GM04503 (cell line): ENCODE data around the gene NBEAL1.
"Not testable (repeated sequence)": the region's sequence is repeated elsewhere in the genome, so short reads cannot be mapped to it uniquely, and the experiment has no call there.

Source experiments
- DNase-seq: peaks from one replicate; pipeline ENCODE4 v3.0.0-alpha.2; 2012; ENCODE audit warnings: low read depth

Gene NBEAL1

GRCh38 chr2:203039211-203039610 lies 24.5 kb downstream of the NBEAL1 start:
- not testable (repeated sequence) for DNase-seq

- no peak for DNase-seq
These were observed 26.4 kb downstream of the NBEAL1 start for GRCh38 chr2:203040966-203041521.

- DNase-seq = no peak
These were observed 27.5 kb downstream of the NBEAL1 start for GRCh38 chr2:203042178-203042577.

- no peak for DNase-seq
These were observed 28.6 kb downstream of the NBEAL1 start for GRCh38 chr2:203043226-203043625.

- no peak for DNase-seq
These were observed 31.2 kb downstream of the NBEAL1 start for GRCh38 chr2:203045867-203046266.

GRCh38 chr2:203052539-203052938 lies 37.9 kb downstream of the NBEAL1 start:
- DNase-seq = no peak

- DNase-seq = no peak
These were observed 45.0 kb downstream of the NBEAL1 start for GRCh38 chr2:203059567-203060240.

- peak; percentile 37 for DNase-seq
These were observed 46.7 kb downstream of the NBEAL1 start for GRCh38 chr2:203061346-203061745.

- no peak for DNase-seq
These were observed 47.5 kb downstream of the NBEAL1 start for GRCh38 chr2:203062126-203062525.

GRCh38 chr2:203066519-203067091 lies 51.9 kb downstream of the NBEAL1 start:
- not testable (repeated sequence) for DNase-seq

GRCh38 chr2:203070701-203071100 lies 56.0 kb downstream of the NBEAL1 start:
- DNase-seq = no peak

- no peak for DNase-seq
These were observed 56.5 kb downstream of the NBEAL1 start for GRCh38 chr2:203071148-203071547.

GRCh38 chr2:203072371-203072770 lies 57.7 kb downstream of the NBEAL1 start:
- DNase-seq = no peak

- DNase-seq = no peak
These were observed 62.8 kb downstream of the NBEAL1 start for GRCh38 chr2:203077451-203077850.

GRCh38 chr2:203080447-203081045 lies 65.9 kb downstream of the NBEAL1 start:
- DNase-seq = no peak

- no peak for DNase-seq
These were observed 68.7 kb downstream of the NBEAL1 start for GRCh38 chr2:203083328-203083727.

- not testable (repeated sequence) for DNase-seq
These were observed 71.7 kb downstream of the NBEAL1 start for GRCh38 chr2:203086381-203086780.

- DNase-seq = not testable (repeated sequence)
These were observed 76.0 kb downstream of the NBEAL1 start for GRCh38 chr2:203090721-203091120.

GRCh38 chr2:203097735-203098134 lies 83.1 kb downstream of the NBEAL1 start:
- DNase-seq = no peak

GRCh38 chr2:203102357-203102756 lies 87.7 kb downstream of the NBEAL1 start:
- not testable (repeated sequence) for DNase-seq

- DNase-seq = no peak
These were observed 89.6 kb downstream of the NBEAL1 start for GRCh38 chr2:203104273-203104672.

GRCh38 chr2:203105996-203106395 lies 91.3 kb downstream of the NBEAL1 start:
- DNase-seq = no peak

- not testable (repeated sequence) for DNase-seq
These were observed 95.8 kb downstream of the NBEAL1 start for GRCh38 chr2:203110496-203110895.
